ENCODE measurements around the gene MAN1C1. TPM values are rescaled to one million over a fixed set of nuclear protein-coding genes. Genes with fewer than 3 reads are reported as not detected.

Gene MAN1C1
- total RNA-seq, 1 experiment from 2014 or later: 1.5 TPM

DNA sequence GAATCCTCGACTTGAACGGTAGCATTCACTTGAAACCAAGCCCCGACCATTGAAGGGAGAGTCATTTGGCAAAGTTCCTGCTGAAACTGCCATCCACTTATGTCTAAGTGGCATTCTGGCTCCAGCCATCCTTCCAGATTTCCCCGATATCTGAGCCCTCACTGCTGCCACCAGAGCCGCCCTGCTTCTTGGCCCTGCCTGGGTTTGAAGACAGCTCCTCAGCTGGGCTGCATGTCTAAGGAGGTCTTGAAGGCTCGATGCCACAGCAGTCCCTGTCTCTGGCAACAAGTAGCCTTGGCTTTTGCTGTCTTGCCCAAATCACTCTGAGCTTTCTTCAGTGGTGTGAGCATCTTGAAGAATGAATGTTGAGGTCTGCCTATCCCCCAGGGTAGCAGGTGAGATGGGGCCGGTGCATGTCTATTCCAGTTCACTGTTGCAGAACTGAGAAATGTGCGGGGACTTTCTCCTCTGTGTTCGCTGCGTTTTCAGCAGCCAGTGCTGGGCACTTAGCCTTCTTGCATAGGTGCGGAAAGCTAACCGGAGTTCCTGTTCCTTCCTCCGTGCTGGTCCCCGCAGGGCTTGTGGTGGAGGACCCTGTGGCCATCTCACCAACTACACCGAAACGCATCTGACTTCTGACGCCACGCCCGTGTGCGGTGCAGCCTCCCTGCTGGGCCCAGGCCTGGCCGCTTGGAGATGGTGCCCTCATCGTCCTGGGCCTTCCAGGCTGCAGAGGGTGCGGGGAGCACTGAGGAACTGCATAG, 29.2 kb downstream of the MAN1C1 start:
- BruUV-seq (replicated peaks): no TSS peak
- peaks cover 7% of the 10 kb centered on the region for H3K27me3 ChIP-seq (ENCODE audit: control insufficient read depth, insufficient read depth, low read length)
- no peak overlapping the region for H3K27ac ChIP-seq (ENCODE audit: low read length)
- no peak overlapping the region for H3K4me3 ChIP-seq (ENCODE audit: low read depth in 2 of 2, low read length in 2 of 2)
- no peaks in the 10 kb centered on the region for H3K9me3 ChIP-seq (ENCODE audit: control insufficient read depth, insufficient read depth, low read depth, low read length)
- no peak for DNase-seq (ENCODE audit: low read depth, low spot score)
- in situ Hi-C loops (cut with HindIII; ENCODE audit: low pct_unique_long_range_greater_than_20kb, low sequenced_read_pairs) (no loop called here), intact Hi-C loops (cut with micrococcal nuclease; ENCODE audit: unreplicated experiment) (no loop called here)
- no peak for ATAC-seq
- TF ChIP-seq, protein P1, sequence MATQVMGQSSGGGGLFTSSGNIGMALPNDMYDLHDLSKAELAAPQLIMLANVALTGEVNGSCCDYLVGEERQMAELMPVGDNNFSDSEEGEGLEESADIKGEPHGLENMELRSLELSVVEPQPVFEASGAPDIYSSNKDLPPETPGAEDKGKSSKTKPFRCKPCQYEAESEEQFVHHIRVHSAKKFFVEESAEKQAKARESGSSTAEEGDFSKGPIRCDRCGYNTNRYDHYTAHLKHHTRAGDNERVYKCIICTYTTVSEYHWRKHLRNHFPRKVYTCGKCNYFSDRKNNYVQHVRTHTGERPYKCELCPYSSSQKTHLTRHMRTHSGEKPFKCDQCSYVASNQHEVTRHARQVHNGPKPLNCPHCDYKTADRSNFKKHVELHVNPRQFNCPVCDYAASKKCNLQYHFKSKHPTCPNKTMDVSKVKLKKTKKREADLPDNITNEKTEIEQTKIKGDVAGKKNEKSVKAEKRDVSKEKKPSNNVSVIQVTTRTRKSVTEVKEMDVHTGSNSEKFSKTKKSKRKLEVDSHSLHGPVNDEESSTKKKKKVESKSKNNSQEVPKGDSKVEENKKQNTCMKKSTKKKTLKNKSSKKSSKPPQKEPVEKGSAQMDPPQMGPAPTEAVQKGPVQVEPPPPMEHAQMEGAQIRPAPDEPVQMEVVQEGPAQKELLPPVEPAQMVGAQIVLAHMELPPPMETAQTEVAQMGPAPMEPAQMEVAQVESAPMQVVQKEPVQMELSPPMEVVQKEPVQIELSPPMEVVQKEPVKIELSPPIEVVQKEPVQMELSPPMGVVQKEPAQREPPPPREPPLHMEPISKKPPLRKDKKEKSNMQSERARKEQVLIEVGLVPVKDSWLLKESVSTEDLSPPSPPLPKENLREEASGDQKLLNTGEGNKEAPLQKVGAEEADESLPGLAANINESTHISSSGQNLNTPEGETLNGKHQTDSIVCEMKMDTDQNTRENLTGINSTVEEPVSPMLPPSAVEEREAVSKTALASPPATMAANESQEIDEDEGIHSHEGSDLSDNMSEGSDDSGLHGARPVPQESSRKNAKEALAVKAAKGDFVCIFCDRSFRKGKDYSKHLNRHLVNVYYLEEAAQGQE (IDR thresholded peaks at IDR 0.05; ENCODE audit: insufficient read depth in 1 of 2, low read depth in 2 of 2, low read length in 1 of 2): no peak
- TF ChIP-seq, protein P2, sequence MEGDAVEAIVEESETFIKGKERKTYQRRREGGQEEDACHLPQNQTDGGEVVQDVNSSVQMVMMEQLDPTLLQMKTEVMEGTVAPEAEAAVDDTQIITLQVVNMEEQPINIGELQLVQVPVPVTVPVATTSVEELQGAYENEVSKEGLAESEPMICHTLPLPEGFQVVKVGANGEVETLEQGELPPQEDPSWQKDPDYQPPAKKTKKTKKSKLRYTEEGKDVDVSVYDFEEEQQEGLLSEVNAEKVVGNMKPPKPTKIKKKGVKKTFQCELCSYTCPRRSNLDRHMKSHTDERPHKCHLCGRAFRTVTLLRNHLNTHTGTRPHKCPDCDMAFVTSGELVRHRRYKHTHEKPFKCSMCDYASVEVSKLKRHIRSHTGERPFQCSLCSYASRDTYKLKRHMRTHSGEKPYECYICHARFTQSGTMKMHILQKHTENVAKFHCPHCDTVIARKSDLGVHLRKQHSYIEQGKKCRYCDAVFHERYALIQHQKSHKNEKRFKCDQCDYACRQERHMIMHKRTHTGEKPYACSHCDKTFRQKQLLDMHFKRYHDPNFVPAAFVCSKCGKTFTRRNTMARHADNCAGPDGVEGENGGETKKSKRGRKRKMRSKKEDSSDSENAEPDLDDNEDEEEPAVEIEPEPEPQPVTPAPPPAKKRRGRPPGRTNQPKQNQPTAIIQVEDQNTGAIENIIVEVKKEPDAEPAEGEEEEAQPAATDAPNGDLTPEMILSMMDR (IDR thresholded peaks at IDR 0.05): no peak
- no peaks in the 10 kb centered on the region for H3K4me1 ChIP-seq (ENCODE audit: control insufficient read depth, insufficient read depth, low read length)
- no peaks in the 10 kb centered on the region for H3K36me3 ChIP-seq (ENCODE audit: control insufficient read depth, insufficient read depth, low read length)
- ChIA-PET POLR2A (no interaction called here), CTCF (no interaction called here)

DNA sequence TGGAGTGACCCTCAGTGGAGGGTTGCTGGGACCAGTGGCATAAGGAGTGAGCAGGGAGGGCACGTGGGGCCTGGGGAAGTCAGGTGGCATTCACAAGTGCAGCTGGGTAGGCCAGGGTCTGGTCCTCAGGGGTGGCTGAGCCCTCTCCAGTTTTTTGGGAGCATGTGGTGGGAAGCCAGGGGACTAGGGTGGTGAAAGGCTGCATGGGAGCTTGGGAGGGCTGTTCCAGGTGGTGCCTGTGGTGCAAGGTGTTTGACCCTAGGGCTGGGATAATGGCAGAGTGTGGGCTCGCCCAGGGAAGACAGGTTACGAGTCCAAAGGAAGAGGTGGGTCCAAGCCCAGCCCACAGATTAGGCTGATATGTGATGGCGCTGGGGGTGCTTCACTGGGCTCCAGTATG, 30.5 kb downstream of the MAN1C1 start:
- TF ChIP-seq POLR2AphosphoS5 (IDR thresholded peaks at IDR 0.05; ENCODE audit: low read depth, low read length) (no peak), SIN3A (IDR thresholded peaks at IDR 0.05; ENCODE audit: borderline replicate concordance, insufficient read depth, low read depth, low read length) (no peak), TCF7L2 (IDR thresholded peaks at IDR 0.05; ENCODE audit: low read depth, low read length) (no peak)
- TF ChIP-seq, protein P1 (IDR thresholded peaks at IDR 0.05; ENCODE audit: insufficient read depth in 1 of 2, low read depth in 2 of 2, low read length in 1 of 2): no peak
- TF ChIP-seq, protein P2 (IDR thresholded peaks at IDR 0.05): no peak
- no peak for DNase-seq (ENCODE audit: low read depth, low spot score)
- in situ Hi-C loops (cut with HindIII; ENCODE audit: low pct_unique_long_range_greater_than_20kb, low sequenced_read_pairs): no loop called here
- H3K4me3 ChIP-seq (ENCODE audit: low read depth in 2 of 2, low read length in 2 of 2): no peak overlapping the region
- BruUV-seq (replicated peaks): no TSS peak
- no peaks in the 10 kb centered on the region; the same call in none of the 2 replicates for H3K27me3 ChIP-seq (ENCODE audit: control insufficient read depth, insufficient read depth, low read length)
- intact Hi-C loops (cut with micrococcal nuclease; ENCODE audit: unreplicated experiment): no loop called here
- no peaks in the 10 kb centered on the region for H3K4me1 ChIP-seq (ENCODE audit: control insufficient read depth, insufficient read depth, low read length)
- no peaks in the 10 kb centered on the region for H3K9me3 ChIP-seq (ENCODE audit: control insufficient read depth, insufficient read depth, low read depth, low read length)
- ChIA-PET POLR2A (no interaction called here), CTCF (no interaction called here)
- ATAC-seq: no peak
- no peak overlapping the region for H3K27ac ChIP-seq (ENCODE audit: low read length)
- no peaks in the 10 kb centered on the region for H3K36me3 ChIP-seq (ENCODE audit: control insufficient read depth, insufficient read depth, low read length)
